ENCODE measurements around the gene LACTBL1.

DNA sequence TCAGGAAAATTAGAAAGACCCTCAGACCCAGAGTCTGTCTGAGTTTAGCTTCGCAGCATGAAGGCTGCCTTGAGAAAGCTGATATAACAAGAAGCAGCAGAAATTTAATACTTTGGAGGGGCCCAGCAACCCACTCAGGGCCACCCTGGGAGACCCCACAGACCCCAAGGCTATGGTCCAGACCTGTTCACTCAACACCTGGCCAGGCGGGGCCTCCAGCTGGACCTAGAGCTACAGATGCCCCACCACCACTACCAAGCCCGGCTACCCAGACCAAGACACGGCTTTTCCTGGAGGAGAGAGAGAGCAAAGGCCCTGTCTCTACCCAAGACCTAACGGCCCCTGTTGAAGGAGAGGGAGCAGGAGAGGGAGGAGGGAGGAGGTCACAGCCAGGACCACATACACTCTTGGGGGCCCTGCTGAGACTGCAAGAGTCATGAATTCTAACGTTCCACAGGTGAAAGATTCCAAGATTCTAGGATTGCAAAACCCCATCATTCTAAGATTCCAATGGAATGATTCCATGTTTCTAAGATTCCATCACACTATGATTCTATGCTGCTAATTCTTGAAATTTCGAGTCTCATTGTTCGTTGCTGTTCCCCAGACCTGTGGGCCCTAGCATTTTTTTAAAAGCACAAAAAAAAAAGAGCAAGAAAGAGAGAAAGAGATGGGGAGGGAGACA, 53.2 kb downstream of the LACTBL1 start:
- TF ChIP-seq, protein P1, sequence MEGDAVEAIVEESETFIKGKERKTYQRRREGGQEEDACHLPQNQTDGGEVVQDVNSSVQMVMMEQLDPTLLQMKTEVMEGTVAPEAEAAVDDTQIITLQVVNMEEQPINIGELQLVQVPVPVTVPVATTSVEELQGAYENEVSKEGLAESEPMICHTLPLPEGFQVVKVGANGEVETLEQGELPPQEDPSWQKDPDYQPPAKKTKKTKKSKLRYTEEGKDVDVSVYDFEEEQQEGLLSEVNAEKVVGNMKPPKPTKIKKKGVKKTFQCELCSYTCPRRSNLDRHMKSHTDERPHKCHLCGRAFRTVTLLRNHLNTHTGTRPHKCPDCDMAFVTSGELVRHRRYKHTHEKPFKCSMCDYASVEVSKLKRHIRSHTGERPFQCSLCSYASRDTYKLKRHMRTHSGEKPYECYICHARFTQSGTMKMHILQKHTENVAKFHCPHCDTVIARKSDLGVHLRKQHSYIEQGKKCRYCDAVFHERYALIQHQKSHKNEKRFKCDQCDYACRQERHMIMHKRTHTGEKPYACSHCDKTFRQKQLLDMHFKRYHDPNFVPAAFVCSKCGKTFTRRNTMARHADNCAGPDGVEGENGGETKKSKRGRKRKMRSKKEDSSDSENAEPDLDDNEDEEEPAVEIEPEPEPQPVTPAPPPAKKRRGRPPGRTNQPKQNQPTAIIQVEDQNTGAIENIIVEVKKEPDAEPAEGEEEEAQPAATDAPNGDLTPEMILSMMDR (IDR thresholded peaks at IDR 0.05; ENCODE audit: insufficient read depth, low read depth, low read length), result no peak
- TF ChIP-seq EZH2 (IDR thresholded peaks at IDR 0.05; ENCODE audit: insufficient read depth, low read length), result no peak
